Omental fat pad (tissue), 4 donors: ENCODE results near the gene RPS6KL1. TPM values are rescaled to one million over a fixed set of nuclear protein-coding genes. Genes with fewer than 3 reads are reported as not detected.

ENCODE experiments used
- ATAC-seq: fragments of 150-250 bp; one replicate; pipeline ENCODE4 v1.9.1; 2016; ENCODE audit warnings: mild to moderate bottlenecking, moderate library complexity; ENCODE audit not compliant: low FRiP score
- DNase-seq: peaks from one replicate; pipeline ENCODE4 v3.0.0-alpha.2; 2019; ENCODE audit warnings: low spot score
- CTCF ChIP-seq, 3 donors: fragments of 450-650 bp; IDR thresholded peaks; one replicate each; pipeline ENCODE4 v1.5.1; 2016 to 2017; ENCODE audit warnings: antibody characterized with exemption in 3 of 3, mild to moderate bottlenecking in 3 of 3, moderate library complexity in 2 of 3
- total RNA-seq, 4 donors: library from RNA; depleted of rRNA; stranded (reverse); fragments of >200 nt; gene quantifications; one replicate each; pipeline ENCODE4 v1.1.0, GENCODE V29; 2016

RPS6KL1 gene
- total RNA-seq, 4 donors from 2014 or later: 1.3 to 5.2 (median 1.5) TPM

DNA sequence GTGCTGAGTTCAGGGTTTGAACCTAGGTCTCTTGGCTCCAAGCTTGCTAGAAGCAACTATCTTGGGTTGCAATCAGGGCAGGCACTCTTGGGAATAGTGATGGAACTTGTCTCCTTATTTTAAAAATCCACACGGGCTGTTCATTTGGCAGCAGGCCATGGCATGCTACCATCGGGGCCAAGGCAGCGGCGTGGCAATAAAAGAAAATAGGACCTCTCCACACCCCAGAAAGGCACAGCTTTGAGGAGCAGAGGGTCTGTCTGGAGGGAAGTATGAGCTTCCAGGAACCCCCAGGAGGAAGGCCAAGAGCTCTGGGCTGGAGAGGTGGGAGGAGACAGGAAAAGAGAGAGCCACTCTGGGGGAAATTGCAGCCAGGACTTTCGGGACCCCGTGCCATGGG is 15.3 kb downstream of the RPS6KL1 start:
- ATAC-seq (no peak), DNase-seq (no peak)
- no peak for TF ChIP-seq CTCF (IDR thresholded peaks at IDR 0.05)

DNA sequence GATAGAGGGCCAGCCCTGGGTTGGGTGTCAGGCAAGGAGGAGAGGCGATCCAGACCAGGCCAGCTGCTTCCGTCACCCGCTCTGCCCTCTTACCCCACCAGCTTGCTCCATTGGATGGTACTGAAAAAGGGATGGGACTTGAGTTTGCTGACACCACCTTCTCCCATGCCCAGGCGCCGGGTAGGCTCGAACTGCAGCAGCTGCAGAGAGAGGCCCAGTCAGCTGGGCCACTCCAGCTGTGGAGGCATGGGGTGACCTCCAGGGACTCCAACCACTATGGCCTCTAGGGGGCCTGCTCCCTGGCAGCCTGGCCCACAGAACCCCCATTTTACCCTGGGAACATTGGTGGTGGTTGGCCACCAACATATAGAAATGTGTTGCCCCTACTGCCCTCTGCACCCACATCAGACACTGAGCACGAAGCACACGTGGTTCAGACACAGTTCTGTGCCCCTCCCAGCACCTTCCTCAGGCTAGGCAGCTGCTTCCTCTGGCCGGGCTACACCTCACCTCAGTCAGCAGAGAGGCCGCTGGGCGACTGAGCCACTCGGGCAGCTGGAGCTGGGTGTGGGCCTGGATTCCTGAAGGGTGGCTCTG is 16.0 kb downstream of the RPS6KL1 start:
- ATAC-seq: no peak
- no peak for DNase-seq

DNA sequence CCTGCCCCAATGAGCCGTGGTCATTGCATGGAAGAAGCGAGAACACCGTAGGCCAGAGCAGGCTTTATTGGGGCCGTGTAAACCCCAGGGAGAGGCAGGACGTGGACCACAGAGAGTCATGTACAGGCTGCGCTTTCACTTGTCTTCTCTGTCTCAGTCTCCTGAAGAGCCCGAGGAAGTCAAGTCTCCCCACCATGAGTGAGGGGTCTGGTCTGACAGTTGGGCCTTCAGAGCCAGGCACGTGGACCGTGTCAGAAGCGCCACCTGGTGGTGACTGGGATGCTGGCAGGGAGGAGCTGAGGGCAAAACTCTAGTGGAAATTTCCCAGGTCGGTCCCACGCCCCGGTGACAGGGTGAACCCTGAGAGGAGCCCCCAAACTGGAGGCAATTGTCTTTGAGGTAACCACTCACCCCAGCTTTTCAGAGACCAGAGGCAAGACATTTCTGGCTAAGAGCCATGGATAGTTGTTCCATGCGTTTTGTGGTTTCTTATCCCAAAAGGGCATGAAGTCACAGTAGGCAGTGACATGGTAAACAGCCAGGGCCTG is 17.4 kb downstream of the RPS6KL1 start:
- DNase-seq: peak; percentile 88
- TF ChIP-seq CTCF (IDR thresholded peaks at IDR 0.05): peak in 2 of 3 donors; percentile 80 to 83
- ATAC-seq: peak; percentile 61

More for the DNA sequence above, 16.0 kb downstream of the RPS6KL1 start:
- no peak for TF ChIP-seq CTCF (IDR thresholded peaks at IDR 0.05)

DNA sequence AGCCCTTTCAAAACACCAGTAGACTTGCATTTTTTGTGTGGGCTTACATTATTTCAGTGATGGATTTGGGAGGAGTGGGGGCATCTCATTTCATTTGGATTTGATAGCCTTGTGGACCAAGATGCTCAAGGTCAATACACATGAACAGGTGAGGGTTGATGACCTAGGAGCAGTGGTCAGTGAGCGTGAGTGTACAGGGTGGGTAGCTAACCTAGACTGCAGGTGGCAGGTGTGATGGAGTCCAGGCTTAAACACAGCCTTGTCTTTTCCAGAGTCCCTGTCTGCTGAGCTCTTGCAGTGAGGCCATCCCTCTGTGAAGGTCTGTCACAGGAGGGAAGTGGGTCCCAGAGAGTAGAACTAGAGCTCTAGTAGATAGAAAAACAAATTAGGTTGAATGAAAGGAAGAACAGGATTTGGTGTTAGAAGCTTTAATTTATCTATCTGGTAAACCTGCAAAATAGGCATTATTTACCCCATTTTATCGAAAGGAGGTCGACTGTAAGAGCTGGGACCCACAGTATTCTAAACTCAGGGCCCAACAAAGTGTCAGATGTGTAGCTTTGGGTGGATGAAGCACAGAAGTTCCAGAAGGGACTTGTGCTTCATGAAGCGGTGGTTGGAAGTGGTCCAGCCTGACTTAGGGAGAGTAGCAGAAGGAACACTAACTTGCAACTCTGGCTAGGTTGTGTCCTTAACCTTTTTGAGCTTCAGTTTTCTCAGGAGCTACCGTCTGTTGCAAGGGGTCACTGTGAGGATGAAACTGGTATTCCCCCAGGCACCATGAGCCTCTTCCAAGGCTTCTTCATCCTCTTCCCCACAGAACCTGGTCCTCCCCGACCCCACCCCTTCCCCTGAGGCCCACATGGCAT is 18.2 kb downstream of the RPS6KL1 start:
- ATAC-seq (no peak), DNase-seq (no peak)
- no peak for TF ChIP-seq CTCF (IDR thresholded peaks at IDR 0.05)

GRCh38 chr14:74902941-74903705 is 19.9 kb downstream of the RPS6KL1 start:
- DNase-seq (no peak), ATAC-seq (no peak)
- no peak for TF ChIP-seq CTCF (IDR thresholded peaks at IDR 0.05)

DNA sequence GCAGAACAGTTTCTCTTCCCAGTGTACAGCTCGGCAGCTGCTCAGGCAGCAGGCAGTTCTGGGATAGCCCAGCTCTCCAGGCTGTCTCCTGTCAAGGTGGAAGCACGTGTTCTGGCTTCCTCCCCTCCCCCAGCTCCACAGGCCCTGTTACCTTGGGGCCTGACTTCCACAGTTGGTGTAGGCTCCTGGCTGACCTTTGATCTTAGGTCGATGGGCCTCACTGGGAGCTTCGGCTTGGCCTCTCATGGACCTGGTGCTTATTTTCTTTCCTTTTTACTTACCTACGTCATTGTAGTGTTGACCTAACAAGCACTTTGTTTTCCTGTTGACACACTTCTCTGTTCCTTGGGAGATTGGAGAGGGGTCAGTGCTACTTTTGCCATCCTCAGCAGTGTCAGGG is 24.4 kb downstream of the RPS6KL1 start:
- ATAC-seq (no peak), DNase-seq (no peak)

More for the DNA sequence above, 24.4 kb downstream of the RPS6KL1 start:
- TF ChIP-seq CTCF (IDR thresholded peaks at IDR 0.05): no peak
